ENCODE results near the gene BDKRB2.

DNA sequence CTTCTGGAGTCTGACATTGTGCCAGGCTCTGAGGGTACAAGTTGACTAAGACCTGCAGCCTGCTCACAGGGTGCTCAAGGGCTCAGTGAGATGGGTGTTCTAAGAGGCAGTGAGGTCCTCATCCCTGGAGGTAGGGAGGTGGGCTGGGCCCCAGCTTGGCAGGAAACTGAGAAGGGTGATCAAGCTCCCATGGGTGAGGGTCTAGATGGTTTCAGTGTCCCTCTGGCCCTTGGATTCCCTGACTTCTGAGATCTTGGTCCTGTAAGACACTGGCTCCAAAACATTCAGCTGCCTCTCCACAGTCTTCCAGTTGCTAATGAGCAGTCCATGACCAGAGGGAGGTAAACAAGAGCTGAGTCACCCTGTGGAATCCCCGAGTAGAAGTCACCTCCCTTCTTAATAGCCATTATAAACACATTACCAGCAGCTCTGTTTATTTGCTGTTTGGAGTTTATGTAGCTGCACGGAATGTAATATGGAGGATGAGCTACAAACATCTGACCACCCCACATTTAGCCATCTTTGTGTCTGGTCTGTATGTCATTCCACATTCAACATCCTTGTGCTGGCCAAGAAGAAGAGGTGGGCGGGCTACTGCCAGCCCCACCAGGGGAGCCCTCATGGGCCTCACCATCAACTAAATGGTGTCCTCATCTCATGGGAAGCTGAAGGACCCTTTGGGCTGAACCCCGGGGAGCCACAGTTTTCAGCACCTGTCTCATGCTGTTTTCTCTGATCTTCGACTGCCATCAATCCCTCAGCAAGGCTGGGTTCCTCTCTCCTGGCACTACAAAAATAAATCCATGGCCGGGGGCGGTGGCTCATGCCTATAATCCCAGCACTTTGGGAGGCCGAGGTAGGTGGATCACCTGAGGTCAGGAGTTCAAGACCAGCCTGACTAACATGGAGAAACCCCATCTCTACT, 37.2 kb upstream of the BDKRB2 start:
- TF ChIP-seq EZH2 (IDR thresholded peaks at IDR 0.05; ENCODE audit: borderline replicate concordance, low read length) = no peak
- TF ChIP-seq, protein P1, sequence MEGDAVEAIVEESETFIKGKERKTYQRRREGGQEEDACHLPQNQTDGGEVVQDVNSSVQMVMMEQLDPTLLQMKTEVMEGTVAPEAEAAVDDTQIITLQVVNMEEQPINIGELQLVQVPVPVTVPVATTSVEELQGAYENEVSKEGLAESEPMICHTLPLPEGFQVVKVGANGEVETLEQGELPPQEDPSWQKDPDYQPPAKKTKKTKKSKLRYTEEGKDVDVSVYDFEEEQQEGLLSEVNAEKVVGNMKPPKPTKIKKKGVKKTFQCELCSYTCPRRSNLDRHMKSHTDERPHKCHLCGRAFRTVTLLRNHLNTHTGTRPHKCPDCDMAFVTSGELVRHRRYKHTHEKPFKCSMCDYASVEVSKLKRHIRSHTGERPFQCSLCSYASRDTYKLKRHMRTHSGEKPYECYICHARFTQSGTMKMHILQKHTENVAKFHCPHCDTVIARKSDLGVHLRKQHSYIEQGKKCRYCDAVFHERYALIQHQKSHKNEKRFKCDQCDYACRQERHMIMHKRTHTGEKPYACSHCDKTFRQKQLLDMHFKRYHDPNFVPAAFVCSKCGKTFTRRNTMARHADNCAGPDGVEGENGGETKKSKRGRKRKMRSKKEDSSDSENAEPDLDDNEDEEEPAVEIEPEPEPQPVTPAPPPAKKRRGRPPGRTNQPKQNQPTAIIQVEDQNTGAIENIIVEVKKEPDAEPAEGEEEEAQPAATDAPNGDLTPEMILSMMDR (IDR thresholded peaks at IDR 0.05; ENCODE audit: low read length) = no peak

Measured in OCI-LY1 (cell line).